Stimulated activated CD8-positive, alpha-beta memory T cell treated with anti-CD3 and anti-CD28 coated beads, Interleukin-2, amount 100 ng/mL, for 48 hours (primary cell): ENCODE results near the gene AHCTF1.

Experiments
- DNase-seq, 2 donors: peaks; one replicate each; pipeline ENCODE4 v3.0.0-alpha.2; 2020; ENCODE audit warnings: low read depth in 2 of 2

The AHCTF1 gene

GRCh38 chr1:246798107-246798506, 133.6 kb downstream of the AHCTF1 start:
- DNase-seq: no peak

GRCh38 chr1:246797597-246797996, 134.2 kb downstream of the AHCTF1 start:
- no peak for DNase-seq

- DNase-seq: no peak
These were observed 134.6 kb downstream of the AHCTF1 start for GRCh38 chr1:246797157-246797556.

- DNase-seq: no peak
These were observed 135.6 kb downstream of the AHCTF1 start for GRCh38 chr1:246795906-246796694.

- no peak for DNase-seq
These were observed 136.7 kb downstream of the AHCTF1 start for GRCh38 chr1:246794828-246795671.

- DNase-seq: no peak
These were observed 137.5 kb downstream of the AHCTF1 start for GRCh38 chr1:246794048-246794827.

GRCh38 chr1:246793356-246793896, 138.3 kb downstream of the AHCTF1 start:
- no peak for DNase-seq

GRCh38 chr1:246792603-246793002, 139.1 kb downstream of the AHCTF1 start:
- DNase-seq: no peak

GRCh38 chr1:246791303-246791918, 140.3 kb downstream of the AHCTF1 start:
- no peak for DNase-seq

GRCh38 chr1:246790833-246791232, 140.9 kb downstream of the AHCTF1 start:
- no peak for DNase-seq

- no peak for DNase-seq
These were observed 141.4 kb downstream of the AHCTF1 start for GRCh38 chr1:246790364-246790763.

GRCh38 chr1:246789454-246790339, 142.1 kb downstream of the AHCTF1 start:
- no peak for DNase-seq
